GM06990 (cell line): ENCODE measurements around the gene RAB40A.

Experiments used
- DNase-seq: peaks from one replicate; pipeline ENCODE4 v3.0.0-alpha.2; 2011; ENCODE audit not compliant: insufficient read length; ENCODE audit errors: extremely low read depth
- H3K27me3 ChIP-seq: replicated peaks from 2 replicates; pipeline ENCODE4 v1.6.0; 2011; ENCODE audit warnings: low read length; ENCODE audit not compliant: control insufficient read depth, insufficient read depth
- H3K36me3 ChIP-seq: 2 replicates; pipeline ENCODE4 v1.5.1; 2011; ENCODE audit warnings: low read length; ENCODE audit not compliant: control insufficient read depth, insufficient read depth
- H3K4me3 ChIP-seq: replicated peaks from 2 replicates; pipeline ENCODE4 v1.5.1; 2011; ENCODE audit warnings: low read depth, mild to moderate bottlenecking, control low read depth, low read length
- CTCF ChIP-seq: IDR thresholded peaks from 2 replicates; pipeline ENCODE4 v1.5.1; 2011; ENCODE audit warnings: low read length, control low read depth, mild to moderate bottlenecking, inconsistent platforms; ENCODE audit not compliant: insufficient read depth, poor library complexity, severe bottlenecking

The RAB40A gene

DNA sequence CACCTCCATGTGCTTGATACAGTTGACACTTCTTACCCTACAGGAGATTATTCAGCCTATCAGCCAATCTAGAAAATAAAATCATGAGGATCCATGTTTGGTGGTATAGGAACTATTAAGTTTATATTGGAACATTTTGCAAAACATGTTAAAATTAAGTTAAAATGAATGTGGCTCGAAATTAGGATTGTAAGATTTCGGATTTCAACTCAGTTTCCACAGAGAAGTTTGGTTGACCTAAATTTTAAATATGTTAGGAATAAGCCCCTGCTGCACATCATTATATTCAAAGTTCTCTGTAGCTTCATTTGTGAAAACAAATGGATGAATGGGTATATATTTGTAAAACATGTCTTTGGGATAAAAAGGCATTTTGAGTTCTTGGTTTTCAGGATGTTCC lies at the start of gene RAB40A:
Gene RAB40A (minus strand): TSS at position 101 of the 400 bp plus-strand sequence. CDS start 18,733 bp downstream, outside the sequence.
- H3K4me3 ChIP-seq = no peak within 1 kb of the TSS
- DNase-seq = no peak
- TF ChIP-seq CTCF = no peak
- no peaks in the 10 kb centered on the region for H3K36me3 ChIP-seq
- no peaks in the 10 kb centered on the region for H3K27me3 ChIP-seq

GRCh38 chrX:103565752-103566151 lies 46.5 kb upstream of the RAB40A start:
- Histone ChIP-seq H3K27me3 (no peaks in the 10 kb centered on the region), H3K36me3 (no peaks in the 10 kb centered on the region), H3K4me3 (no peak overlapping the region)
- TF ChIP-seq CTCF = no peak
- no peak for DNase-seq

- TF ChIP-seq CTCF = no peak
- Histone ChIP-seq H3K27me3 (no peaks in the 10 kb centered on the region), H3K36me3 (no peaks in the 10 kb centered on the region), H3K4me3 (no peak overlapping the region)
- peak; percentile 13 for DNase-seq
Measured at GRCh38 chrX:103565197-103565596, 45.9 kb upstream of the RAB40A start.

GRCh38 chrX:103562801-103563200 lies 43.5 kb upstream of the RAB40A start:
- Histone ChIP-seq H3K4me3 (no peak overlapping the region), H3K36me3 (no peaks in the 10 kb centered on the region)
- DNase-seq = no peak

DNA sequence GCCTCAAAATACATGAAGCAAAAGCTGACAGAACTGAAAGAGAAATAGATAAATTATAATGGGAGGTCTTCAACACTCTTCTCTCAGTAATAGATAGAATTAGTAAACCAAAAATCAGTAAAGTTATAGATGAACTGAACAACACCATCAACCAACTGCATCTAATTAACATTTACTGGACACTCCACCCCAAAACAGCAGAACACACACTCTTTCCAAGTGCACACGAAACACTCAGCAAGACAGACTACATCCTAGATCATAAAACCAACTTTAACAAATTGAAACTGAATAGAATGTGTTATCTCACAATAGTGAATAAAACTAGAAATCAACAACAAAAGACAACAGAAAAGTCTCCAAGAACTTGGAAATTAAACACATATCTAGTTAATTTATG lies 41.0 kb upstream of the RAB40A start:
- no peaks in the 10 kb centered on the region for H3K27me3 ChIP-seq
- no peak overlapping the region for H3K4me3 ChIP-seq
- no peak for TF ChIP-seq CTCF
- H3K36me3 ChIP-seq = no peaks in the 10 kb centered on the region
- no peak for DNase-seq

More at GRCh38 chrX:103562801-103563200, 43.5 kb upstream of the RAB40A start:
- TF ChIP-seq CTCF = no peak
- H3K27me3 ChIP-seq = no peaks in the 10 kb centered on the region

DNA sequence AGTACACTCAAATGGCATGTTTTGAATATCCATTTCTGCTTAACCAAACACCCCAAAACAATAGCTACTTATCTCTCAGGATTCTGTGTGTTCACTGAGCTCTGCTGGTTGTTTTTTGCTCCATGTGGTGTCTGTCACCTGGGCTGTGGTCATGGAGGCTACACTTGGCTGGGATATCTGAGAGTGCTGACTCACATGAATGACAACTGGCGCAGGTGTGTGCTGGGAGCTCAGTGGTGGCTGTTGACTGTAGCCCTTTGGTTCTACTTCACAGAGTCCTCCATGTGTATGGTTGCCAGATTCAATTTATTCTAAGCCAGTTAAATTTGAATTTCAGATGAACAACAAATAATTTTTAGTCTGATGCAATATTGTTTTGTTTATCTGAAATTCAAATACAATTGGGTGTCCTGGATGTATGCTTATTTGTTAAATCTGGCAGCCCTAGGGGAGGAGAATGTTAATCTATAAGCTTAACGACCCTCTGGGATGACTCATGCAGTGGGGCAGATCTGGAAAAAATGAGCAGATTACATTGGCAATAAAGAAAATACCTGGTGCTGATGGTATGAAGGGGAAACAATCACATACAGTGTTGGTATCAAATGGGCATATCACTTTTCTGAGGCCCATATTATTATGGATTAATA lies 37.8 kb upstream of the RAB40A start:
- no peaks in the 10 kb centered on the region for H3K27me3 ChIP-seq
- no peaks in the 10 kb centered on the region for H3K36me3 ChIP-seq
- DNase-seq = no peak
- TF ChIP-seq CTCF = no peak
- H3K4me3 ChIP-seq = no peak overlapping the region
